Ecto neural progenitor cell (in vitro differentiated cells): ENCODE measurements around the gene KLF17.
A peak's percentile ranks its signal among the peaks of the same experiment; 100 is the strongest.

Experiments used
- DNase-seq: peaks from one replicate; pipeline ENCODE4 v3.0.0-alpha.2; 2018; ENCODE audit warnings: low spot score

KLF17 gene

GRCh38 chr1:44118682-44119081 is at the start of gene KLF17:
KLF17 (plus strand) TSS chr1:44118821; CDS start chr1:44118908, 87 bp downstream.
- no peak for DNase-seq

- DNase-seq: no peak
Measured at GRCh38 chr1:44071461-44071860, 47.2 kb upstream of the KLF17 start.

GRCh38 chr1:44072204-44072603 is 46.4 kb upstream of the KLF17 start:
- DNase-seq: no peak

- no peak for DNase-seq
Measured at GRCh38 chr1:44072821-44073220, 45.8 kb upstream of the KLF17 start.

- no peak for DNase-seq
Measured at GRCh38 chr1:44073528-44073927, 45.1 kb upstream of the KLF17 start.

GRCh38 chr1:44074415-44074814 is 44.2 kb upstream of the KLF17 start:
- DNase-seq: no peak

- no peak for DNase-seq
Measured at GRCh38 chr1:44076066-44076465, 42.6 kb upstream of the KLF17 start.

- DNase-seq: no peak
Measured at GRCh38 chr1:44077421-44077820, 41.2 kb upstream of the KLF17 start.

GRCh38 chr1:44078104-44078503 is 40.5 kb upstream of the KLF17 start:
- no peak for DNase-seq

- no peak for DNase-seq
Measured at GRCh38 chr1:44079566-44079965, 39.1 kb upstream of the KLF17 start.

GRCh38 chr1:44084998-44085675 is 33.5 kb upstream of the KLF17 start:
- no peak for DNase-seq

GRCh38 chr1:44086692-44087474 is 31.7 kb upstream of the KLF17 start:
- DNase-seq: no peak

- no peak for DNase-seq
Measured at GRCh38 chr1:44089371-44090048, 29.1 kb upstream of the KLF17 start.

- no peak for DNase-seq
Measured at GRCh38 chr1:44090429-44091252, 28.0 kb upstream of the KLF17 start.

- DNase-seq: no peak
Measured at GRCh38 chr1:44094047-44094446, 24.6 kb upstream of the KLF17 start.

GRCh38 chr1:44100183-44100868 is 18.3 kb upstream of the KLF17 start:
- no peak for DNase-seq

GRCh38 chr1:44101328-44101727 is 17.3 kb upstream of the KLF17 start:
- DNase-seq: no peak

GRCh38 chr1:44103270-44104131 is 15.1 kb upstream of the KLF17 start:
- DNase-seq: peak; percentile 79

GRCh38 chr1:44105810-44106209 is 12.8 kb upstream of the KLF17 start:
- DNase-seq: no peak

GRCh38 chr1:44108241-44108640 is 10.4 kb upstream of the KLF17 start:
- no peak for DNase-seq

- DNase-seq: no peak
Measured at GRCh38 chr1:44108971-44109370, 9.7 kb upstream of the KLF17 start.
